Activated T-helper 1 cell treated with anti-CD3 and anti-CD28 coated beads, Interleukin-12 subunit alpha, Interleukin-12 subunit beta, Interleukin-2, Interleukin-4 antibody, amounts not matched to agents 30 ng/mL and 10 ng/mL and 1 ng/mL, durations not matched to agents 14 hours and 24 hours and 36 hours (primary cell): ENCODE results near the gene CAMTA1. TPM values are rescaled to one million over a fixed set of nuclear protein-coding genes. Genes with fewer than 3 reads are reported as not detected.

Experiments
- DNase-seq: peaks from one replicate; pipeline ENCODE4 v3.0.0; 2021; ENCODE audit warnings: low spot score
- H3K27ac Mint-ChIP-seq: one replicate; pipeline ENCODE4 v1.8.0; 2021; ENCODE audit warnings: mild to moderate bottlenecking, mixed read lengths
- H3K27me3 Mint-ChIP-seq: one replicate; pipeline ENCODE4 v1.8.0; 2022; ENCODE audit warnings: mild to moderate bottlenecking, moderate library complexity, mixed read lengths; ENCODE audit not compliant: insufficient read depth
- H3K36me3 Mint-ChIP-seq: one replicate; pipeline ENCODE4 v1.8.0; 2021; ENCODE audit warnings: low read depth, mixed read lengths
- H3K4me1 Mint-ChIP-seq: one replicate; pipeline ENCODE4 v1.8.0; 2021; ENCODE audit warnings: low read depth, mixed read lengths
- H3K4me3 Mint-ChIP-seq: one replicate; pipeline ENCODE4 v1.8.0; 2021; ENCODE audit warnings: mild to moderate bottlenecking, moderate library complexity, mixed read lengths
- H3K9me3 Mint-ChIP-seq: one replicate; pipeline ENCODE4 v1.8.0; 2021; ENCODE audit warnings: mixed read lengths
- intact Hi-C: fragments of 100-400 bp; cut with micrococcal nuclease; formaldehyde crosslinking; loops from one replicate; pipeline ENCODE4 v1.15.1; 2024
- total RNA-seq: library from RNA; stranded (reverse); gene quantifications from 2 replicates; pipeline ENCODE4 v1.2.3, GENCODE V29; 2022

The CAMTA1 gene
- total RNA-seq, 1 donor from 2014 or later, result 57.2 TPM

DNA sequence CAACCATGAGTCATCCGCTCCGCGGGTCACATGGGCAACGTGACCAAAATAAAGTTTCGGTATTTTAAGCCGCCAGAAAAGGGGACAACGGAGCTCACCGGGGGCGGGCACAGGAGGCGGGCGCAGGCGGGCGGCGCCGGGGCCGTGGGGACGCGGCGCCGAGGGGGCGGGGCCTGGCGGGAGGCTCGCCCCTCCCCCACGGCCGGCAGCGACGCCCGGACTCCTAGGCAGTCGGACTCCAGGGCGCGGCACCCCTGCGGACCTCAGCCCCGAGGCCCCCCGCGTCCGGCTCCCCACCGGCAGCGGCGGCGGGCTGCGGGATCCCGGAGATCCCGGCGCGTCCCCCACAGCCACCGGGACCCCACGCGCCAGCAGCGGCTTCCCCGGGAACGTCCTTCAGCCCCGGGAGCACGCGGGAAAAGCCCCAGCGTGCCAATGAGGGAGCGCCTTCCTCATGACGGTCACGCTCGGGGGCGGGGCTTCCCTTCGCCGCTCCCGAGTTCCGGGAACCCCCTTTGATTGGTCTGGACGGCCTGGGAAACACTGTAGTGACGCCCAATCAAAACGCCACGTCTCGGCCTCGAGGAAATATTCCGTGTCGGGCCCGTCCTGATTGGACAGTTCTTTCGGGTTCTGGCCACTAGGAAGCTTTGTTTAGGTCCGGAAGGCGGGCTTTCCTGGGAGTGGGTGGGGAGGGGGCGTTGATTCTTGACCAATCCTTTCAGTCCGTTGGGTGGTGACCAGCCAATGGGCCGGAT lies 515 bp upstream of the CAMTA1 start:
- Mint-ChIP-seq H3K9me3 (no peaks in the 10 kb centered on the region), H3K27ac (peak overlapping the region; percentile 91), H3K36me3 (peaks cover 12% of the 10 kb centered on the region), H3K4me3 (peak overlapping the region; percentile 88), H3K27me3 (peaks cover 6% of the 10 kb centered on the region), H3K4me1 (peaks cover 38% of the 10 kb centered on the region)
- intact Hi-C loops, result loop anchor here (1.0 to 10.0 kb wide), 7 partner anchors 39 to 1000 kb away; partner anchors contain the start of genes DNAJC11, KLHL21, NOL9 and NPHP4
- peak; percentile 99 for DNase-seq

DNA sequence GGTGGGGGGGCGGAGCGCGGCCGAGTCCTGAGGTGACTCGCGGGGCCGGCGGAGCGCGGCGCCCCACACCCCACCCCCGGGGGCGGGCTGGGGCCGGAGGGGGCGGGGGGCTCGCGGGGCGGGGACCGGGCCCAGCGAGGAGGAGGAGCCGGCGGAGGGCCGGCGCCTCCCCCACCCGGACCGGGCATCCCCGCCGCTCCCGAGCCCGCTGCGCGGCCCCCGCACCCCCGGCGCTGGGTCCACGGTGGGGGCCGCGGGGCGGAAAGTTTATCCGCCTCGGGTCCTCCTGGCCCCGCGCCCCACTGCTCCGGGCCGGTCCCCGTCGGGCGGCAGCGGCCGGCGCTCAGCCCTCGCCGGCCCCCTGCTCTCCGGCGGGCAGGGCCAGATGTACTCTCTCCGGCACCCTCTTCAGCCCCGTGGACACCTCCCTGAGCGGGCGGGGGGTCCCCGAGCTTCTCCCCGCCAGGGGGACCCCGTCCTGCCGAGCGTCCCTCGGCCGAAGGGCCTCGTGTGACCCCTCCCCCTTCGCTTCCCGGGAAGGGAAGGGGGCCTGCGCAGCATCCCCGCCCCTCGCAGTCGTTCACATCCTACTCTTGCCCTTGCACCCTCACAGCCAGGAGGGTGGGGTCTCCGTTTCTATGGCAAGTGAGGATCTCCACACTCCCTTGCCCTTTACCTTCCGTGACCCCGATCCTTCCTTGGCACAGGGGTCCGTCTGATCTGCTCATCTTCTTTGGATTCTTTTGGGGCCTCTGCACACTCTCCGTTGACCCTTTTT lies 663 bp downstream of the CAMTA1 start:
- H3K4me1 Mint-ChIP-seq, result peaks cover 46% of the 10 kb centered on the region
- peaks cover 6% of the 10 kb centered on the region for H3K27me3 Mint-ChIP-seq
- intact Hi-C loops, result loop anchor here (1.0 to 10.0 kb wide), 6 partner anchors 85 to 999 kb away; partner anchors contain the start of genes DNAJC11, KLHL21, NOL9 and NPHP4
- H3K36me3 Mint-ChIP-seq, result peaks cover 12% of the 10 kb centered on the region
- H3K27ac Mint-ChIP-seq, result peak overlapping the region; percentile 99
- DNase-seq, result peak; percentile 26
- no peaks in the 10 kb centered on the region for H3K9me3 Mint-ChIP-seq
- H3K4me3 Mint-ChIP-seq, result peak overlapping the region; percentile 98

DNA sequence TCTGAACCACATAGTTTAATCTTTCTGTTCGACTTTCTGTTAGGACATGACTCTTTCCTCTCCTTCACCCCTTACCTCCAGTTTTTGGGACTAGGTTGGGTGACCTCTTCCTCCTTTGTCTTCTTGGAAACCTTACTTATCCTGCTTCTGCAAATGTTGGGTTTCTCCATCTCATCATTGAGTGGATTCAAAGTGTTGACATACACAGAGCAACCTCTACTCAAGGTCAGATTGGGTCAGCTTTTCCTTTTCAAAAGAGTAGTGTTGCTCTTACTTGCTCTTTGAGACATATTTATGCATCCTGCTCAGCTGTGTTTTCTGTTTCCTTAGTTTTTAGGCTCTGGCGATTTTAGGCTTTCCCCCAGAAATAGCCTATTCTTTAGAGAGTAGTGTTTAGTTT lies 3.7 kb downstream of the CAMTA1 start:
- intact Hi-C loops, result loop anchor here (10.0 kb wide), 3 partner anchors 176 to 996 kb away; partner anchors contain the start of genes NPHP4 and PER3
- Mint-ChIP-seq H3K4me1 (peaks cover 42% of the 10 kb centered on the region), H3K27me3 (peaks cover 1% of the 10 kb centered on the region), H3K9me3 (no peaks in the 10 kb centered on the region), H3K4me3 (peak overlapping the region; percentile 34), H3K27ac (no peak overlapping the region), H3K36me3 (peaks cover 17% of the 10 kb centered on the region)
- no peak for DNase-seq

DNA sequence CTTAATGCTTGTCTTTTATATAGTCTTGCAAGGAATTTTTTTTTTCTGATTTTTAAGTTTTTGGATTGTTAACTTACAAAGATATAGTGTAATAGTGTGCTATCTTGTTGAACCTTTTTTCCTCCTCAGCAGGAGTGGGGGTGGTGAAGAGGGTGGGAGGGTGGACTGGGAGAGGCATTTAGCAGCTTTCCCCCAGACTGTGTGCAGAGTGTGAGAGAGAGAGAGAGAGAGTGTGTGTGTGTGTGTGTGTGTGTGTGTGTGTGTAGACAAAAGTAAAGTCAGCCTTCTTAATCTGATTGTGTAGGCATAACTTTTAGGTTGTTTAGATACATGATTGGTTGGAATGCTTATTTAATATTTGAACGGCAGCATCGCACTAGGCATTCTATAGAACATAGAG lies 4.9 kb downstream of the CAMTA1 start:
- Mint-ChIP-seq H3K4me1 (peaks cover 42% of the 10 kb centered on the region), H3K27me3 (peaks cover under 1% of the 10 kb centered on the region)
- intact Hi-C loops, result no loop called here

DNA sequence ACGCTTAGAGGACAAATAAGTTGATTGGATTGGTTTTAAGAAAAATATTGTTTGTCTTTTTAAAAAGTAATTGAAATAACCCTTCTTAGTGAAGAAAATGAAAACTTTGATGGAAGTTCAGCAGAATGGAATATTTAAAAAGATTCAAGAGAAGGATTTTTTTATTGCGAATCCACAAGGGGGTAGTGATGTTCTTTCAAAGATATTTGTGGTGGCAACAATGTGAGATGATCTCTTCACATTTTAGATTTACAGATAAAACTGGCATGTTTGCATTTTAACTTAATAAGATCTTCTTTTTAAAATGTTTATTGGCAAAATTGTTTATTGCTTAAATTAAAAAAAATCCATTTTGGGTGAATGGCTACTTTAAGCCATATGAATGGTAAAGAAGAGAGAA lies 8.9 kb downstream of the CAMTA1 start:
- H3K27me3 Mint-ChIP-seq, result no peaks in the 10 kb centered on the region
- no peak for DNase-seq
- no peak overlapping the region for H3K4me3 Mint-ChIP-seq
- H3K36me3 Mint-ChIP-seq, result peaks cover 5% of the 10 kb centered on the region
- intact Hi-C loops, result loop anchor here (1.0 to 2.0 kb wide), 2 partner anchors 96 to 277 kb away; no protein-coding TSS in a partner anchor
- H3K4me1 Mint-ChIP-seq, result peaks cover 16% of the 10 kb centered on the region
- H3K9me3 Mint-ChIP-seq, result no peaks in the 10 kb centered on the region
- no peak overlapping the region for H3K27ac Mint-ChIP-seq

More for the DNA sequence above, 4.9 kb downstream of the CAMTA1 start:
- peaks cover 17% of the 10 kb centered on the region for H3K36me3 Mint-ChIP-seq
- DNase-seq, result no peak
- H3K9me3 Mint-ChIP-seq, result no peaks in the 10 kb centered on the region
- H3K4me3 Mint-ChIP-seq, result no peak overlapping the region
- no peak overlapping the region for H3K27ac Mint-ChIP-seq

DNA sequence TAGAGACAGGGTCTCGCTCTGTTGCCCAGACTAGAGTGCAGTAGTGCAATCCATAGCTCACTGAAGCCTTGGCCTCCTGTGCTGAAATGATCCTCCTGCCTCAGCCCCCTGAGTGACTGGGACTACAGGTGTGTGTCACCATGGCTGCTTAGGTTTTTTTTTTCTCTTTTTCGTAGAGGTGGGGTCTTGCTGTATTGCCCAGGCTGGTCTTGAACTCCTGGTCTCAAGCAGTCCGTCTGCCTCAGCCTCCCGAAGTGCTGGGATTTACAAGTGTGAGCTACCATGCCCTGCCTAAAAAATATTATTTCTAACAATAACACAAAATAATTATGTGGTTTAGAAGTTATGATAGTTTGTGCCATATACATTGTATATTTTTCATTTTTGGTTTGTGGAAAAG lies 9.9 kb downstream of the CAMTA1 start:
- H3K27me3 Mint-ChIP-seq, result no peaks in the 10 kb centered on the region
- H3K36me3 Mint-ChIP-seq, result peaks cover 5% of the 10 kb centered on the region
- H3K27ac Mint-ChIP-seq, result no peak overlapping the region
- no peak for DNase-seq
- intact Hi-C loops, result loop anchor here (2.0 kb wide), 1 partner anchor 276 kb away; no protein-coding TSS in a partner anchor
- H3K4me3 Mint-ChIP-seq, result no peak overlapping the region
- H3K4me1 Mint-ChIP-seq, result peaks cover 8% of the 10 kb centered on the region
- H3K9me3 Mint-ChIP-seq, result no peaks in the 10 kb centered on the region

DNA sequence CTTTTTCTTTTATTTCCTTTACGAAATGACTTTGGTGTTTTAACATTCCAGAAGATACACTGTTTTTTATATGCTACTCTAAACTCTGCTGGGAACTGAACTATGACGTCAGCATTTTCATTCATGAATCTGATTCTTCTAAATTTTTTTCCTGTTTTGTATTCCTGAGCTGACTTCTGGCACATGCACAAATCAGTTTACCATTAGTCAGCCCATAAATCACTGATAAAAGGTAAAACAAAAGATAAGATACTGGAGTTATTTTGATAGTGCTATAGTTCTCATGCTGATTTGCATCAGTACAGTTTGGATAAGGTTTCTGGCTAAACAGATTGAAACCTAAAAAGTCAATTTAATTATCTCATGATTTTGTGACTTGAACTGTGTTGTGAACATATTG lies 10.4 kb downstream of the CAMTA1 start:
- intact Hi-C loops, result loop anchor here (2.0 kb wide), 1 partner anchor 275 kb away; no protein-coding TSS in a partner anchor
- peaks cover 6% of the 10 kb centered on the region for H3K4me1 Mint-ChIP-seq

DNA sequence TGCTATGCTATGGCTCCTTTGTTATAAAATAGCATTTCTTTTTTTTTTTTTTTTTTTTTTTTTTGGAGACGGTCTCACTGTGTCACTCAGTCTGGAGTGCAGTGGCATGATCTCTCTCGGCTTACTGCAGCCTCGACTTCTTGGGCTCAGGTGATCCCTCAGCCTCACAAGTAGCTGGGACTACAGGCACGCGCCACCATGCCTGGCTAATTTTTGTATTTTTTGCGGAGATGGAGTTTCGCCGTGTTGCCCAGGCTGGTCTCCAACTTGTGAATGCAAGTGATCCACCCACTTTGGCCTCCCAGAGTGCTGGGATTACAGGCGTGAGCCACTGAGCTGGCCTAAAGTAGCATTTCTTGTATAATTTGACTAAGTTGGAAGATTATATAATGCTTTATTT lies 10.8 kb downstream of the CAMTA1 start:
- H3K4me1 Mint-ChIP-seq, result peaks cover 2% of the 10 kb centered on the region
- no peaks in the 10 kb centered on the region for H3K27me3 Mint-ChIP-seq
- no peaks in the 10 kb centered on the region for H3K9me3 Mint-ChIP-seq
- H3K4me3 Mint-ChIP-seq, result no peak overlapping the region
- H3K36me3 Mint-ChIP-seq, result peaks cover 4% of the 10 kb centered on the region
- intact Hi-C loops, result no loop called here
- no peak for DNase-seq
- H3K27ac Mint-ChIP-seq, result no peak overlapping the region

More for the DNA sequence above, 10.4 kb downstream of the CAMTA1 start:
- no peaks in the 10 kb centered on the region for H3K9me3 Mint-ChIP-seq
- no peak overlapping the region for H3K4me3 Mint-ChIP-seq
- no peak for DNase-seq
- no peaks in the 10 kb centered on the region for H3K27me3 Mint-ChIP-seq
- no peak overlapping the region for H3K27ac Mint-ChIP-seq
- peaks cover 5% of the 10 kb centered on the region for H3K36me3 Mint-ChIP-seq

DNA sequence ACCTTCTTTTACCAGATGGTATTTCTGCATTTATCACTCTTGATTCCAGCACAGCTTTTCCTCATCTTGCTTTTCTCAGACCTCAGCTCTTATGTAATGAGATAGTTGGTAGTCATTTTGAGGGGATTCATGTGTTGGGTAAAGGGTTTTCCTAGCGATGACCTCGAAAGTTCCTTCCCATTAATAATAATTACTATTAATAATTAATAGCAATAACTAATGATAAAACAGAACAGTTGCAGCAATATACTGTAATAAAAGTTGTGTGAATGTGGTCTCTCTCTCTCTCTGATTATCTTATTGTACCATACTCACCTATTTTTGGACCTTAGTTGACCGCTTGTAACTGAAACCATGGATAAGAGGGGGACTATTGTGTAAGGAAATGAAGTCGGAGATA lies 14.2 kb downstream of the CAMTA1 start:
- Mint-ChIP-seq H3K27ac (no peak overlapping the region), H3K4me3 (no peak overlapping the region), H3K27me3 (no peaks in the 10 kb centered on the region), H3K36me3 (no peaks in the 10 kb centered on the region), H3K9me3 (no peaks in the 10 kb centered on the region), H3K4me1 (no peaks in the 10 kb centered on the region)
- DNase-seq, result no peak
- intact Hi-C loops, result no loop called here

DNA sequence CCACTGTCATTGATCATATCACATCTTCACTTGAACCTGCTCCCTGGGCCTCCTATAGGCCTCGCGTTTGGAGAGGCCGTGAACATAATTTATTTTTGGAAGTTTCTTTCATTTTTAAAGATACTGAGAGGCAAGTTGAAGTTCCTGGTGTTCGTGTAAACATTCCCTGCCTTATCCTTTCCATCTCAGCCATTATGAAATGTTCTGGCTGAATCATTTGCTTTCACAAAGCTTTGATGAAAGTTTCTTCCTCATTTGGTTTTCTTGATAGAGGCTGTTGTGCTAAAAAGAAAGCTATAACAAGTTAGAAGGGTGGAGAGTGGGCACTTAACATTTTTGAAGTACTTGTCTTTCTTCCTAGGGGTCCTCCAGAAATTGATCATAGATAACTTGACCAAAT lies 15.5 kb downstream of the CAMTA1 start:
- H3K27me3 Mint-ChIP-seq, result no peaks in the 10 kb centered on the region
- no peak overlapping the region for H3K4me3 Mint-ChIP-seq
- H3K36me3 Mint-ChIP-seq, result no peaks in the 10 kb centered on the region
- no peak overlapping the region for H3K27ac Mint-ChIP-seq
- peaks cover 8% of the 10 kb centered on the region for H3K4me1 Mint-ChIP-seq
- no peaks in the 10 kb centered on the region for H3K9me3 Mint-ChIP-seq
- intact Hi-C loops, result no loop called here
- DNase-seq, result no peak

DNA sequence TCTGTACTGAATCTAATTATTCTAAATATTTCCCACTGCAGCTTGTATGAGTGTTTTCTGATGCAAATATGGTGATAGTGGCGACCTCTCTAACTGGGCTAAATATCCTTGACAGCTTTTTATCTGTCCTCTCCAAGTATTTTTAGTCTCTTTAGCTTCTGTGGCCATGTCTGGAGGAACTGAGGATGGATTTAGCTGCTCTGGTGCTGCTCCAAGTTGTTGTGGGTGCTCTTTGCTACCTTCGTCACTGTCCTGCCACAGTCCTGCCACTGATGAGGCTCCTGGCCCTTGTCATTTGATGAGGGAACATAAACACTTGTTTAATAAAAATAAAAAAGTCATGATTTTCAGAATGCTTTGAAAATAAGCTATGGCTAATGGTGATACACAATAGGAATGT lies 15.9 kb downstream of the CAMTA1 start:
- Mint-ChIP-seq H3K9me3 (no peaks in the 10 kb centered on the region), H3K4me3 (no peak overlapping the region), H3K36me3 (no peaks in the 10 kb centered on the region), H3K27me3 (no peaks in the 10 kb centered on the region), H3K27ac (no peak overlapping the region), H3K4me1 (peaks cover 11% of the 10 kb centered on the region)
- intact Hi-C loops, result no loop called here
- no peak for DNase-seq

DNA sequence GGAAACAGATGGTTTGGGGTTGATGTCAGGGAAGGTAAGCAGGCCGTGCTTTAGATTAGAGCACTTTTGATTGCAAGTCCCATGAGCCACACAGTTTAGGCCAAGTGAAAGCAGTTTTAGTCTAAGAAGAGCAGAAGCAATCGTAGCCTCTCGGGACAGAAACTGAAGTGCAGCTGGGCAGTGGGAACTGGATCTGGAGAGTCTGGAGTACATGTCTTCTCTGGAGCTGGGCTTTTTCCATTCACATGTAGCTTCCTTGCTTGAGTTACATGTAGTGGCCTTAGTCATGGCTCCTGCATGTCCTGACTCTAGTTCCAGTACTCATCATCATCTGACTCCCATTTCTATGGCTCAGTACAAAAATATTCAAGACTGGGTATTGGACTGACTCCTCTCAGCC lies 16.7 kb downstream of the CAMTA1 start:
- Mint-ChIP-seq H3K27ac (no peak overlapping the region), H3K4me1 (peaks cover 13% of the 10 kb centered on the region)

DNA sequence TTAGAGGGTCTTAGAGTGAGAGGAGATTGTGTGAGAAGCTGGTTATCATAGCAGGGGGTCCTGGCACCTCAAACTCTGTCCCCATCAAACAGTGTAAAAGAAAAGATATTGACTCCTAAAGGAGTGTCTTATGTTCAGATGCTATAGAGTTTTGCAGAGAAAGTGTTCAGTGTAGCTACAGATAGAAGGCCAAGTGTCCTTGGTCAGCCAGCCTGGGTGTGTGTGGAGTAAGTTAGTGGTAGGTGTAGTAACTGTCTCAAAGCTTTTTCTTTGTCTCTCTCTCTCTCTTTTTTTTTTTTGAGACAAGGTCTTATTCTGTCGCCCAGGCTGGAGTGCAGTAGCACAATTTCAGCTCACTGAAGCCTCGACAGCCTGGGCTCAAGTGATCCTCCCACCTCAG lies 17.2 kb downstream of the CAMTA1 start:
- intact Hi-C loops, result no loop called here
- H3K4me3 Mint-ChIP-seq, result no peak overlapping the region
- H3K4me1 Mint-ChIP-seq, result peaks cover 13% of the 10 kb centered on the region
- H3K27ac Mint-ChIP-seq, result no peak overlapping the region
- H3K27me3 Mint-ChIP-seq, result no peaks in the 10 kb centered on the region
- H3K9me3 Mint-ChIP-seq, result no peaks in the 10 kb centered on the region
- no peaks in the 10 kb centered on the region for H3K36me3 Mint-ChIP-seq
- DNase-seq, result no peak

More for the DNA sequence above, 16.7 kb downstream of the CAMTA1 start:
- intact Hi-C loops, result no loop called here
- no peak for DNase-seq
- Mint-ChIP-seq H3K36me3 (no peaks in the 10 kb centered on the region), H3K4me3 (no peak overlapping the region), H3K9me3 (no peaks in the 10 kb centered on the region), H3K27me3 (no peaks in the 10 kb centered on the region)
